Hepatocyte (in vitro differentiated cells): ENCODE data around the gene AAMDC. TPM values are rescaled to one million over a fixed set of nuclear protein-coding genes. Genes with fewer than 3 reads are reported as not detected.

ENCODE experiments used
- DNase-seq: peaks from one replicate; pipeline ENCODE4 v3.0.0-alpha.2; 2016; ENCODE audit warnings: low spot score
- H2AFZ ChIP-seq: fragments of 200-600 bp; sonication (generic); 2 replicates; pipeline ENCODE4 v1.6.0; 2016; ENCODE audit warnings: antibody characterized with exemption, mild to moderate bottlenecking
- H3K27ac ChIP-seq: fragments of 200-600 bp; sonication (generic); 2 replicates; pipeline ENCODE4 v1.5.1; 2016; ENCODE audit warnings: mild to moderate bottlenecking
- H3K27me3 ChIP-seq: fragments of 200-600 bp; sonication (generic); 2 replicates; pipeline ENCODE4 v1.6.1; 2016
- H3K36me3 ChIP-seq: fragments of 200-600 bp; sonication (generic); replicated peaks from 2 replicates; pipeline ENCODE4 v1.5.1; 2016; ENCODE audit warnings: low read depth; ENCODE audit not compliant: insufficient read depth
- H3K4me1 ChIP-seq: fragments of 200-600 bp; sonication (generic); 2 replicates; pipeline ENCODE4 v1.5.1; 2016; ENCODE audit warnings: mild to moderate bottlenecking, moderate library complexity; ENCODE audit not compliant: insufficient read depth
- H3K4me2 ChIP-seq: fragments of 200-600 bp; sonication (generic); 2 replicates; pipeline ENCODE4 v1.6.0; 2016
- H3K4me3 ChIP-seq: fragments of 200-600 bp; sonication (generic); 2 replicates; pipeline ENCODE4 v1.5.1; 2016; ENCODE audit warnings: mild to moderate bottlenecking
- H3K79me2 ChIP-seq: fragments of 200-600 bp; sonication (generic); 2 replicates; pipeline ENCODE4 v1.6.0; 2017; ENCODE audit warnings: mild to moderate bottlenecking
- H3K9me2 ChIP-seq: fragments of 200-600 bp; sonication (generic); replicated peaks from 2 replicates; pipeline ENCODE4 v1.6.0; 2017; ENCODE audit warnings: mild to moderate bottlenecking; ENCODE audit not compliant: insufficient read depth
- H3K9me3 ChIP-seq: fragments of 200-600 bp; sonication (generic); 2 replicates; pipeline ENCODE4 v1.5.1; 2016; ENCODE audit warnings: low read depth, mild to moderate bottlenecking
- H4K20me1 ChIP-seq: fragments of 200-600 bp; sonication (generic); 2 replicates; pipeline ENCODE4 v1.6.0; 2016; ENCODE audit warnings: mild to moderate bottlenecking; ENCODE audit not compliant: insufficient read depth, poor library complexity, severe bottlenecking
- CTCF ChIP-seq: fragments of 200-600 bp; sonication (generic); IDR thresholded peaks from 2 replicates; pipeline ENCODE4 v1.5.1; 2016; ENCODE audit warnings: antibody characterized with exemption, mild to moderate bottlenecking; ENCODE audit not compliant: poor library complexity
- EZH2 ChIP-seq: fragments of 200-600 bp; sonication (generic); IDR thresholded peaks from 2 replicates; pipeline ENCODE4 v1.6.1; 2016; ENCODE audit warnings: antibody characterized with exemption, mild to moderate bottlenecking, borderline replicate concordance
- EZH2phosphoT487 ChIP-seq: fragments of 200-600 bp; sonication (generic); IDR thresholded peaks from one replicate; pipeline ENCODE4 v1.6.1; 2018; ENCODE audit warnings: antibody characterized with exemption, mild to moderate bottlenecking, low read depth, moderate library complexity; ENCODE audit not compliant: unreplicated experiment, severe bottlenecking
- WGBS: methylation state at CpG from one replicate; pipeline ENCODE4 v1.1.6; 2016; ENCODE audit warnings: low lambda C conversion rate; ENCODE audit errors: missing lambda C conversion rate; 5-methylcytosine and 5-hydroxymethylcytosine counted together
- polyA plus RNA-seq: library from polyadenylated mRNA; unstranded; fragments of >200 nt; fragmentation: Nextera tagmentation; extraction: Ambion mirVana; gene quantifications from 2 replicates; pipeline ENCODE4 v1.2.1, GENCODE V29; 2016
- total RNA-seq: library from RNA; depleted of rRNA; stranded (reverse); fragments of >200 nt; gene quantifications from 2 replicates; pipeline ENCODE4 v1.2.3, GENCODE V29; 2014

Gene AAMDC
- total and polyA plus RNA-seq, 2 experiments from 2014 or later: 22.0 to 78.0 TPM

- DNase-seq: no peak
- peaks cover 38% of the 10 kb centered on the region for H4K20me1 ChIP-seq
- H3K27me3 ChIP-seq: no peaks in the 10 kb centered on the region
- peaks cover 97% of the 10 kb centered on the region for H3K79me2 ChIP-seq
- H2AFZ ChIP-seq: no peak overlapping the region
- no peaks in the 10 kb centered on the region for H3K9me2 ChIP-seq
- no peak overlapping the region for H3K4me2 ChIP-seq
- no peak overlapping the region for H3K27ac ChIP-seq
- no peak overlapping the region for H3K4me3 ChIP-seq
- no peaks in the 10 kb centered on the region for H3K4me1 ChIP-seq
- H3K9me3 ChIP-seq: no peaks in the 10 kb centered on the region
- TF ChIP-seq EZH2 (no peak), CTCF (no peak), EZH2phosphoT487 (no peak)
- no peaks in the 10 kb centered on the region for H3K36me3 ChIP-seq
- WGBS: 97% methylated on average over 4 of the region's 4 CpGs
Observed at GRCh38 chr11:77791301-77791700, 29.6 kb upstream of the AAMDC start.

DNA sequence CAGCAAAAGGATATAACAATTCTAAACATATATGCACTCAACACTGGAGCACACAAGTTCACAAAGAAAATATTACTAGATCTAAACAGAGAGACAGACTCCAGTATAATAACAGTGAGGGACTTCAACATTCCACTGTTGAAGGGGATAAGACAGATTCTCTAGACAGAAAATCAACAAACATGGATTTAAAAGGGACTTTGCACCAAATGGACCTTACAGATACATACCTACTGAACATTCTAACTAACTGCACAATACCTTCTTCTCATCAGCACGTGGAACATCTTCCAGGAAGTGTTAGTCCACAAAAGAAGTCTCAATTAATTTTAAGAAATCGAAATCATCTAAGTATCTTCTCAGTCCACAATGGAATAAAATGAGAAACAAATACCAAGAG is 27.0 kb upstream of the AAMDC start:
- H4K20me1 ChIP-seq: peaks cover 33% of the 10 kb centered on the region
- WGBS: 88% methylated on average over 2 of the region's 2 CpGs

GRCh38 chr11:77799338-77799737 is 21.6 kb upstream of the AAMDC start:
- 90% methylated on average over 3 of the region's 3 CpGs for WGBS
- H3K4me1 ChIP-seq: peaks cover 6% of the 10 kb centered on the region
- H3K27me3 ChIP-seq: no peaks in the 10 kb centered on the region
- H3K9me2 ChIP-seq: no peaks in the 10 kb centered on the region
- peaks cover 70% of the 10 kb centered on the region for H4K20me1 ChIP-seq
- no peak overlapping the region for H3K4me2 ChIP-seq
- H3K36me3 ChIP-seq: no peaks in the 10 kb centered on the region
- TF ChIP-seq EZH2 (no peak), EZH2phosphoT487 (no peak), CTCF (no peak)
- no peak for DNase-seq
- H3K79me2 ChIP-seq: peaks cover 99% of the 10 kb centered on the region
- H2AFZ ChIP-seq: no peak overlapping the region
- no peaks in the 10 kb centered on the region for H3K9me3 ChIP-seq
- no peak overlapping the region for H3K4me3 ChIP-seq
- H3K27ac ChIP-seq: no peak overlapping the region

More for the DNA sequence above, 27.0 kb upstream of the AAMDC start:
- Histone ChIP-seq H3K4me3 (no peak overlapping the region), H3K4me2 (no peak overlapping the region), H2AFZ (no peak overlapping the region), H3K79me2 (peaks cover 97% of the 10 kb centered on the region), H3K27ac (no peak overlapping the region), H3K27me3 (no peaks in the 10 kb centered on the region), H3K9me3 (no peaks in the 10 kb centered on the region), H3K36me3 (no peaks in the 10 kb centered on the region), H3K9me2 (no peaks in the 10 kb centered on the region), H3K4me1 (no peaks in the 10 kb centered on the region)
- no peak for TF ChIP-seq CTCF
- TF ChIP-seq EZH2: no peak
- no peak for TF ChIP-seq EZH2phosphoT487
- no peak for DNase-seq

DNA sequence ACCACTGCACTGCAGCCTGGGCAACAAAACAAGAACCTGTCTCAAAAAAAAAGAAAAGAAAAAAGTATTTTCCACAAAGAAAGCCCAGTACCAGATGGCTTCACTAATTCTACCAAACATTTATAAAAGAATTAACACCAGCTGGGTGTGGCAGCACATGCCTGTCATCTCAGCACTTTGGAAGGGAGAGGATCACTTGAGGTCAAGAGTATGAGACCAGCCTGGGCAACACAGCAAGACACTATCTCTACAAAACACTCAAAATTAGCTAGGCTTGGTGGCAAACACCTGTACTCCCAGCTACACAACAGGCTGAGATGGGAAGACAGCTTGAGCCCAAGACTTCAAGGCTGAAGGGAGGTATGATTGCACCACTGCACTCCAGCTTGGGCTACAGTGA is 20.5 kb upstream of the AAMDC start:
- H2AFZ ChIP-seq: no peak overlapping the region
- H3K9me3 ChIP-seq: no peaks in the 10 kb centered on the region
- H3K9me2 ChIP-seq: no peaks in the 10 kb centered on the region
- H3K4me3 ChIP-seq: no peak overlapping the region
- no peak overlapping the region for H3K27ac ChIP-seq
- no peak for DNase-seq
- H3K27me3 ChIP-seq: no peaks in the 10 kb centered on the region
- peaks cover 71% of the 10 kb centered on the region for H4K20me1 ChIP-seq
- peaks cover 99% of the 10 kb centered on the region for H3K79me2 ChIP-seq
- no peak overlapping the region for H3K4me2 ChIP-seq
- H3K36me3 ChIP-seq: no peaks in the 10 kb centered on the region
- H3K4me1 ChIP-seq: peaks cover 6% of the 10 kb centered on the region
- TF ChIP-seq EZH2: no peak
- TF ChIP-seq EZH2phosphoT487: no peak
- TF ChIP-seq CTCF: no peak
